IMR-90 (cell line): Measurements from ENCODE around the gene TRIM33. TPM values are rescaled to one million over a fixed set of nuclear protein-coding genes. Genes with fewer than 3 reads are reported as not detected.

Experiments
- ATAC-seq: fragments of 200-7000 bp; cut with Tn5 transposase; 2 replicates; pipeline ENCODE4 v1.9.1; 2020; ENCODE audit warnings: low read depth, mild to moderate bottlenecking, moderate library complexity
- BruUV-seq: library from RNA; stranded (reverse); fragments of 400-500 nt; replicated peaks from 2 replicates; lab custom pipeline; 2021; lab: Mats Ljungman, UMichigan
- CTCF ChIA-PET: fragments of 300-600 bp; formaldehyde crosslinking; extraction: SDS; loops from one replicate; lab custom pipeline; 2021; ENCODE audit warnings: antibody characterized with exemption; lab: Yijun Ruan, JAX
- POLR2A ChIA-PET: fragments of 300-600 bp; sonication (Branson Sonifier 250); formaldehyde crosslinking; loops from one replicate; lab custom pipeline; 2022; ENCODE audit warnings: antibody characterized with exemption; ENCODE audit not compliant: unreplicated experiment; lab: Charles Lee
- DNase-seq: peaks from one replicate; pipeline ENCODE4 v3.0.0; 2013
- H2AFZ ChIP-seq: replicated peaks from 2 replicates; pipeline ENCODE3; 2013; ENCODE audit warnings: low read length, mild to moderate bottlenecking; ENCODE audit not compliant: poor library complexity
- H2AK5ac ChIP-seq: 2 replicates; pipeline ENCODE4 v1.6.1; 2013; ENCODE audit warnings: low read depth, low read length, inconsistent platforms
- H2AK9ac ChIP-seq: replicated peaks from 2 replicates; pipeline ENCODE3; 2013; ENCODE audit warnings: mild to moderate bottlenecking, low read depth, low read length, moderate library complexity; ENCODE audit not compliant: poor library complexity
- H2BK120ac ChIP-seq: 2 replicates; pipeline ENCODE4 v1.6.1; 2013; ENCODE audit warnings: low read depth, low read length, inconsistent platforms
- H2BK15ac ChIP-seq: 3 replicates; pipeline ENCODE4 v1.6.1; 2013; ENCODE audit warnings: low read depth, low read length, inconsistent platforms
- H2BK20ac ChIP-seq: 2 replicates; pipeline ENCODE4 v1.6.1; 2013; ENCODE audit warnings: low read depth, mild to moderate bottlenecking, inconsistent platforms, low read length, moderate library complexity
- H2BK5ac ChIP-seq: 2 replicates; pipeline ENCODE4 v1.6.1; 2013; ENCODE audit warnings: mild to moderate bottlenecking, low read depth, low read length, inconsistent platforms; ENCODE audit not compliant: poor library complexity, severe bottlenecking
- H3K14ac ChIP-seq: replicated peaks from 2 replicates; pipeline ENCODE4 v1.6.1; 2013; ENCODE audit warnings: low read depth, low read length, inconsistent platforms
- H3K18ac ChIP-seq: 2 replicates; pipeline ENCODE4 v1.6.1; 2013; ENCODE audit warnings: low read depth, low read length, control low read depth
- H3K23ac ChIP-seq: 2 replicates; pipeline ENCODE4 v1.6.1; 2013; ENCODE audit warnings: low read depth, low read length, inconsistent platforms
- H3K27ac ChIP-seq: 2 replicates; pipeline ENCODE4 v1.5.1; 2013; ENCODE audit warnings: mild to moderate bottlenecking, control low read depth, low read length; ENCODE audit not compliant: insufficient read depth
- H3K27me3 ChIP-seq: 2 replicates; pipeline ENCODE4 v1.6.1; 2013; ENCODE audit warnings: low read length; ENCODE audit not compliant: control insufficient read depth, insufficient read depth
- H3K36me3 ChIP-seq: 2 replicates; pipeline ENCODE4 v1.6.1; 2013; ENCODE audit warnings: low read length, mixed read lengths; ENCODE audit not compliant: control insufficient read depth, insufficient read depth
- H3K4ac ChIP-seq: 2 replicates; pipeline ENCODE4 v1.6.1; 2013; ENCODE audit warnings: low read depth, low read length, inconsistent platforms
- H3K4me1 ChIP-seq: 2 replicates; pipeline ENCODE4 v1.6.1; 2013; ENCODE audit warnings: low read length, mixed read lengths; ENCODE audit not compliant: control insufficient read depth, insufficient read depth
- H3K4me2 ChIP-seq: 2 replicates; pipeline ENCODE4 v1.6.1; 2013; ENCODE audit warnings: low read depth, mild to moderate bottlenecking, control low read depth, low read length, moderate library complexity
- H3K4me3 ChIP-seq: 2 replicates; pipeline ENCODE4 v1.5.1; 2013; ENCODE audit warnings: low read depth, mild to moderate bottlenecking, control low read depth, low read length, moderate library complexity; ENCODE audit not compliant: insufficient read depth
- H3K56ac ChIP-seq: 2 replicates; pipeline ENCODE4 v1.6.1; 2013; ENCODE audit warnings: low read length, inconsistent platforms; ENCODE audit not compliant: insufficient read depth; ENCODE audit errors: extremely low read depth
- H3K79me1 ChIP-seq, 2 experiments: 2 replicates each; pipeline ENCODE4 v1.6.1; 2013; ENCODE audit warnings: low read length in 2 of 2, inconsistent platforms in 1 of 2, low read depth in 1 of 2
- H3K9ac ChIP-seq: 2 replicates; pipeline ENCODE4 v1.6.1; 2013; ENCODE audit warnings: low read depth, low read length, control low read depth
- H3K9me1 ChIP-seq: 2 replicates; pipeline ENCODE4 v1.6.1; 2013; ENCODE audit warnings: low read length, inconsistent platforms; ENCODE audit not compliant: insufficient read depth
- H3K9me3 ChIP-seq: 2 replicates; pipeline ENCODE4 v1.6.1; 2013; ENCODE audit warnings: low read length; ENCODE audit not compliant: control insufficient read depth, insufficient read depth
- H4K20me1 ChIP-seq: 2 replicates; pipeline ENCODE4 v1.6.1; 2013; ENCODE audit warnings: low read length, inconsistent platforms; ENCODE audit not compliant: insufficient read depth
- H4K5ac ChIP-seq: 2 replicates; pipeline ENCODE4 v1.6.1; 2013; ENCODE audit warnings: mild to moderate bottlenecking, low read depth, low read length, control low read depth
- H4K8ac ChIP-seq, 2 experiments: 2 replicates each; pipeline ENCODE4 v1.6.1; 2013; ENCODE audit warnings: low read depth in 2 of 2, low read length in 2 of 2, control low read depth in 1 of 2, inconsistent platforms in 1 of 2
- H4K91ac ChIP-seq: 2 replicates; pipeline ENCODE4 v1.6.1; 2013; ENCODE audit warnings: low read depth, low read length, inconsistent platforms; ENCODE audit not compliant: insufficient read depth
- CEBPB ChIP-seq: IDR thresholded peaks from 2 replicates; pipeline ENCODE4 v1.6.1; 2012; ENCODE audit warnings: low read depth, low read length, improper control_type of control experiment
- NFE2L2 ChIP-seq: fragments of 150-350 bp; IDR thresholded peaks from 2 replicates; pipeline ENCODE4 v1.6.1; 2016; ENCODE audit warnings: low read depth, mild to moderate bottlenecking, low read length
- dilution Hi-C: fragments of 300-500 bp; cut with HindIII; formaldehyde crosslinking; loops from one replicate; pipeline ENCODE4 v1.14.3; 2018; ENCODE audit warnings: low sequenced_read_pairs; ENCODE audit not compliant: unreplicated experiment
- in situ Hi-C: fragments of 300-500 bp; cut with MboI; formaldehyde crosslinking; loops from 3 replicates; pipeline ENCODE4 v1.14.3; 2019; ENCODE audit warnings: low sequenced_read_pairs, inconsistent platforms, mixed read lengths
- intact Hi-C: fragments of 100-400 bp; cut with micrococcal nuclease; formaldehyde crosslinking; loops from 2 replicates; pipeline ENCODE4 v1.10.0; 2022
- polyA plus RNA-seq, 3 experiments: library from polyadenylated mRNA; depleted of rRNA; stranded (reverse); fragments of >200 nt; gene quantifications; 2 replicates each; pipeline ENCODE4 v1.2.3, GENCODE V29; 2012; ENCODE audit warnings: low replicate concordance in 1 of 3
- total RNA-seq: library from RNA; depleted of rRNA; stranded (reverse); fragments of >200 nt; gene quantifications from 2 replicates; pipeline ENCODE4 v1.2.3, GENCODE V29; 2012

The TRIM33 gene
- total and polyA plus RNA-seq, 2 of the 4 experiments (the other 2 are of a cell fraction), result 9.5 to 40.1 TPM

GRCh38 chr1:114485286-114485685, 25.7 kb downstream of the TRIM33 start:
- DNase-seq (peak; percentile 14), ATAC-seq (peak; percentile 66)
- no peak overlapping the region for H3K18ac ChIP-seq
- peaks cover 27% of the 10 kb centered on the region for H4K20me1 ChIP-seq
- H2AK9ac ChIP-seq, result no peak overlapping the region
- no peak overlapping the region for H2BK15ac ChIP-seq
- no peak overlapping the region for H3K56ac ChIP-seq
- TF ChIP-seq NFE2L2 (no peak), CEBPB (peak; percentile 62)
- in situ Hi-C loops, result no loop called here
- H3K4ac ChIP-seq, result no peak overlapping the region
- no peaks in the 10 kb centered on the region for H3K9me1 ChIP-seq
- no TSS peak for BruUV-seq
- no peak overlapping the region for H4K91ac ChIP-seq
- no peak overlapping the region for H3K23ac ChIP-seq
- no peak overlapping the region for H3K27ac ChIP-seq
- no peak overlapping the region for H3K4me2 ChIP-seq
- 0 out of 2 replicates have a peak overlapping the region, but pooled peaks have one; percentile 28 for H3K14ac ChIP-seq
- H2AFZ ChIP-seq, result no peak overlapping the region
- no peaks in the 10 kb centered on the region; the same call in 1 of the 2 replicates for H3K4me1 ChIP-seq
- H3K9me3 ChIP-seq, result no peaks in the 10 kb centered on the region
- H2AK5ac ChIP-seq, result no peak overlapping the region
- peaks cover 20 to 41% of the 10 kb centered on the region in 2 experiments for H3K79me1 ChIP-seq
- H3K4me3 ChIP-seq, result no peak overlapping the region
- H2BK120ac ChIP-seq, result no peak overlapping the region
- no peak overlapping the region for H3K9ac ChIP-seq
- no peak overlapping the region for H4K8ac ChIP-seq
- intact Hi-C loops, result no loop called here
- no peaks in the 10 kb centered on the region for H3K27me3 ChIP-seq
- no peak overlapping the region for H4K5ac ChIP-seq
- dilution Hi-C loops, result no loop called here
- no peaks in the 10 kb centered on the region for H3K36me3 ChIP-seq
- H2BK20ac ChIP-seq, result no peak overlapping the region
- POLR2A ChIA-PET, result no interaction called here
- no peak overlapping the region for H2BK5ac ChIP-seq
- CTCF ChIA-PET, result no interaction called here
